H9 (cell line): ENCODE measurements around the gene PPFIA4. TPM values are rescaled to one million over a fixed set of nuclear protein-coding genes. Genes with fewer than 3 reads are reported as not detected.

Experiments
- DNase-seq: peaks from one replicate; pipeline ENCODE4 v3.0.0-alpha.2; 2017
- H2AFZ ChIP-seq: one replicate; pipeline ENCODE4 v1.6.1; 2013; ENCODE audit warnings: mild to moderate bottlenecking, low read length, control low read depth, moderate library complexity
- H2AK5ac ChIP-seq: 2 replicates; pipeline ENCODE4 v1.6.1; 2013; ENCODE audit warnings: low read length, control low read depth, mixed read lengths; ENCODE audit not compliant: insufficient read length
- H2BK120ac ChIP-seq: one replicate; pipeline ENCODE4 v1.6.1; 2013; ENCODE audit warnings: low read depth, mild to moderate bottlenecking, low read length, control low read depth, inconsistent platforms; ENCODE audit not compliant: poor library complexity, severe bottlenecking
- H2BK12ac ChIP-seq: 2 replicates; pipeline ENCODE4 v1.6.1; 2013; ENCODE audit warnings: low read length, control low read depth, mixed read lengths, low read depth; ENCODE audit not compliant: insufficient read length
- H2BK15ac ChIP-seq: 2 replicates; pipeline ENCODE4 v1.6.1; 2013; ENCODE audit warnings: low read depth, low read length, control low read depth
- H2BK20ac ChIP-seq: one replicate; pipeline ENCODE4 v1.6.1; 2013; ENCODE audit warnings: low read depth, mild to moderate bottlenecking, low read length, control low read depth, inconsistent platforms; ENCODE audit not compliant: poor library complexity, severe bottlenecking
- H2BK5ac ChIP-seq: 2 replicates; pipeline ENCODE4 v1.6.1; 2013; ENCODE audit warnings: low read length, control low read depth, mixed read lengths; ENCODE audit not compliant: insufficient read length
- H3K14ac ChIP-seq: 2 replicates; pipeline ENCODE4 v1.6.1; 2013; ENCODE audit warnings: low read length, control low read depth; ENCODE audit not compliant: insufficient read depth
- H3K18ac ChIP-seq: 2 replicates; pipeline ENCODE4 v1.6.1; 2013; ENCODE audit warnings: low read depth, mild to moderate bottlenecking, mixed read lengths, low read length, control low read depth; ENCODE audit not compliant: insufficient read length
- H3K23ac ChIP-seq: 2 replicates; pipeline ENCODE4 v1.6.1; 2013; ENCODE audit warnings: low read length, control low read depth, mixed read lengths, low read depth; ENCODE audit not compliant: insufficient read length
- H3K23me2 ChIP-seq: 2 replicates; pipeline ENCODE4 v1.6.1; 2013; ENCODE audit warnings: low read depth, mild to moderate bottlenecking, mixed read lengths, low read length, control low read depth; ENCODE audit not compliant: insufficient read length, poor library complexity, severe bottlenecking
- H3K27ac ChIP-seq: 2 replicates; pipeline ENCODE4 v1.5.1; 2013; ENCODE audit warnings: low read length, control low read depth, mixed read lengths, low read depth; ENCODE audit not compliant: insufficient read length
- H3K27me3 ChIP-seq: 2 replicates; pipeline ENCODE4 v1.6.1; 2013; ENCODE audit warnings: low read length, control low read depth, inconsistent platforms; ENCODE audit not compliant: insufficient read depth
- H3K4ac ChIP-seq: 2 replicates; pipeline ENCODE4 v1.6.1; 2013; ENCODE audit warnings: low read depth, mild to moderate bottlenecking, control low read depth, inconsistent platforms, low read length, moderate library complexity
- H3K4me1 ChIP-seq: 2 replicates; pipeline ENCODE4 v1.6.1; 2013; ENCODE audit warnings: low read length, control low read depth, inconsistent platforms; ENCODE audit not compliant: insufficient read depth
- H3K4me2 ChIP-seq: 2 replicates; pipeline ENCODE4 v1.6.1; 2013; ENCODE audit warnings: low read length, control low read depth, mixed read lengths; ENCODE audit not compliant: insufficient read length, insufficient read depth
- H3K56ac ChIP-seq: 2 replicates; pipeline ENCODE4 v1.6.1; 2013; ENCODE audit warnings: low read depth, mild to moderate bottlenecking, mixed read lengths, low read length, control low read depth; ENCODE audit not compliant: insufficient read length
- H3K79me1 ChIP-seq: 2 replicates; pipeline ENCODE4 v1.6.1; 2013; ENCODE audit warnings: low read depth, mild to moderate bottlenecking, moderate library complexity, low read length, control low read depth, inconsistent platforms; ENCODE audit not compliant: insufficient read depth, poor library complexity, severe bottlenecking
- H3K79me2 ChIP-seq: 2 replicates; pipeline ENCODE4 v1.6.1; 2013; ENCODE audit warnings: low read length, control low read depth, inconsistent platforms; ENCODE audit not compliant: insufficient read depth
- H3K9ac ChIP-seq: 2 replicates; pipeline ENCODE4 v1.6.1; 2013; ENCODE audit warnings: low read length, control low read depth, mixed read lengths; ENCODE audit not compliant: insufficient read length; ENCODE audit errors: extremely low read depth
- H3K9me3 ChIP-seq: one replicate; pipeline ENCODE4 v1.6.1; 2013; ENCODE audit warnings: low read depth, low read length, inconsistent platforms; ENCODE audit not compliant: control insufficient read depth
- H3T11ph ChIP-seq: one replicate; pipeline ENCODE4 v1.6.1; 2013; ENCODE audit warnings: mild to moderate bottlenecking, low read length, control low read depth, inconsistent platforms
- H4K20me1 ChIP-seq: one replicate; pipeline ENCODE4 v1.6.1; 2013; ENCODE audit not compliant: control insufficient read depth, insufficient read length, insufficient read depth
- H4K5ac ChIP-seq: 2 replicates; pipeline ENCODE4 v1.6.1; 2013; ENCODE audit warnings: low read depth, mild to moderate bottlenecking, mixed read lengths, low read length, control low read depth; ENCODE audit not compliant: insufficient read length
- H4K8ac ChIP-seq: replicated peaks from 2 replicates; pipeline ENCODE4 v1.6.1; 2013; ENCODE audit warnings: low read length, control low read depth, mixed read lengths, low read depth; ENCODE audit not compliant: insufficient read length
- H4K91ac ChIP-seq: 2 replicates; pipeline ENCODE4 v1.6.1; 2013; ENCODE audit warnings: low read depth, mild to moderate bottlenecking, moderate library complexity, mixed read lengths, low read length, control low read depth; ENCODE audit not compliant: insufficient read length
- H3K27ac Mint-ChIP-seq, 3 experiments: 2 replicates in 2 of 3; 3 replicates in 1 of 3; pipeline ENCODE4 v1.8.0; 2020 to 2021; ENCODE audit warnings: mixed read lengths in 3 of 3, mild to moderate bottlenecking in 1 of 3, moderate library complexity in 1 of 3
- H3K27me3 Mint-ChIP-seq: 2 replicates; pipeline ENCODE4 v1.8.0; 2021; ENCODE audit warnings: low read depth, mild to moderate bottlenecking, moderate library complexity, mixed read lengths
- H3K36me3 Mint-ChIP-seq, 3 experiments: 2 replicates in 2 of 3; 3 replicates in 1 of 3; pipeline ENCODE4 v1.8.0; 2020 to 2021; ENCODE audit warnings: low read depth in 3 of 3, mixed read lengths in 3 of 3; ENCODE audit not compliant: insufficient read depth in 1 of 3
- H3K4me1 Mint-ChIP-seq, 2 experiments: 2 replicates each; pipeline ENCODE4 v1.8.0; 2020; ENCODE audit warnings: mixed read lengths in 2 of 2
- H3K4me3 Mint-ChIP-seq, 2 experiments: 2 replicates in 1 of 2; 3 replicates in 1 of 2; pipeline ENCODE4 v1.8.0; 2020 to 2021; ENCODE audit warnings: mild to moderate bottlenecking in 2 of 2, mixed read lengths in 2 of 2, moderate library complexity in 1 of 2
- H3K9me3 Mint-ChIP-seq, 2 experiments: 2 replicates in 1 of 2; 3 replicates in 1 of 2; pipeline ENCODE4 v1.8.0; 2020; ENCODE audit warnings: mild to moderate bottlenecking in 2 of 2, mixed read lengths in 2 of 2, moderate library complexity in 1 of 2
- WGBS: extraction: QIAGEN DNeasy Blood & Tissue Kit; methylation state at CpG from one replicate; pipeline ENCODE4 v1.1.7; 2013; ENCODE audit warnings: missing lambda C conversion rate, low lambda C conversion rate, mixed read lengths; ENCODE audit not compliant: insufficient read length; ENCODE audit errors: extremely low coverage; 5-methylcytosine and 5-hydroxymethylcytosine counted together
- total RNA-seq: library from RNA; stranded (reverse); gene quantifications from 2 replicates; pipeline ENCODE4 v1.2.1, GENCODE V29; 2021
- TF ChIP-seq, protein P1 (sequence below): fragments of 200-600 bp; sonication (generic); conservative IDR thresholded peaks from 3 replicates; pipeline ENCODE4 v1.8.0; 2021; ENCODE audit warnings: antibody characterized with exemption, mild to moderate bottlenecking

Gene PPFIA4
- total RNA-seq, 1 experiment from 2014 or later, result 3.9 TPM

DNA sequence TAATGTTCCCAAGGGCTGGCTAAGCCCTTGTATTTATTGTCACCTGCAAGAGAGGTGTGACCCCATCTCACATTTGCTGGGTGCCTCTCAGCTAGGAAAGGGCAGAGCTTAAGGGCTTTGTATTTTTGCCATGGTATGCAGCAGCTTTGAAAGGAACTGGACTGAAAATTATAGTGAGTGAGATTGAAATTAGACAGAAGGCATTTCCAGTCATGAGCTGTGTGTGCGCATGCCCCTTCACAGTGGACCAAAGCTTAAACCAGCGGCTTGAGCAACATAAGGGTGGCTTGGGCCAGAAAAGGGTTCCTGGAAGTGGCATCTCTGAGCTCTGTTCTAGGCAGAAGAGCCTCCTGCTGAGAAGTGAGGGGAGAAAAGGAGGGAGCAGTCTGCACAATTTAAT is 39.7 kb downstream of the PPFIA4 start:
- Histone ChIP-seq H3K4me2 (no peak overlapping the region), H3K4ac (no peak overlapping the region), H3K23me2 (no peaks in the 10 kb centered on the region), H4K20me1 (no peaks in the 10 kb centered on the region), H3K56ac (no peak overlapping the region), H3T11ph (no peak overlapping the region), H2BK5ac (no peak overlapping the region), H3K23ac (no peak overlapping the region), H3K9ac (no peak overlapping the region), H3K14ac (no peak overlapping the region), H2BK120ac (no peak overlapping the region), H2BK12ac (no peak overlapping the region), H3K79me1 (no peaks in the 10 kb centered on the region), H3K27ac (no peak overlapping the region), H3K18ac (no peak overlapping the region), H3K27me3 (no peaks in the 10 kb centered on the region), H3K79me2 (no peaks in the 10 kb centered on the region), H2AK5ac (no peak overlapping the region), H4K8ac (no peak overlapping the region), H2BK15ac (no peak overlapping the region), H2BK20ac (no peak overlapping the region), H3K4me1 (no peaks in the 10 kb centered on the region), H4K91ac (no peak overlapping the region), H4K5ac (no peak overlapping the region), H2AFZ (no peak overlapping the region), H3K9me3 (no peaks in the 10 kb centered on the region)
- WGBS, result no CpG with 5 or more reads among the region's 2 CpGs
- peaks cover 1 to 18% (median 17%) of the 10 kb centered on the region in 3 experiments for H3K36me3 Mint-ChIP-seq
- H3K9me3 Mint-ChIP-seq, result peaks cover under 1 to 1% of the 10 kb centered on the region in 2 experiments; a peak in 2 of 5 replicates
- peak overlapping the region in 1 of 3 experiments; percentile 16; a peak in 1 of 7 replicates for H3K27ac Mint-ChIP-seq
- H3K27me3 Mint-ChIP-seq, result no peaks in the 10 kb centered on the region
- H3K4me3 Mint-ChIP-seq, result no peak overlapping the region
- DNase-seq, result no peak
- peaks cover 0 to 2% of the 10 kb centered on the region in 2 experiments; a peak in 1 of 4 replicates for H3K4me1 Mint-ChIP-seq
- TF ChIP-seq, protein P1, sequence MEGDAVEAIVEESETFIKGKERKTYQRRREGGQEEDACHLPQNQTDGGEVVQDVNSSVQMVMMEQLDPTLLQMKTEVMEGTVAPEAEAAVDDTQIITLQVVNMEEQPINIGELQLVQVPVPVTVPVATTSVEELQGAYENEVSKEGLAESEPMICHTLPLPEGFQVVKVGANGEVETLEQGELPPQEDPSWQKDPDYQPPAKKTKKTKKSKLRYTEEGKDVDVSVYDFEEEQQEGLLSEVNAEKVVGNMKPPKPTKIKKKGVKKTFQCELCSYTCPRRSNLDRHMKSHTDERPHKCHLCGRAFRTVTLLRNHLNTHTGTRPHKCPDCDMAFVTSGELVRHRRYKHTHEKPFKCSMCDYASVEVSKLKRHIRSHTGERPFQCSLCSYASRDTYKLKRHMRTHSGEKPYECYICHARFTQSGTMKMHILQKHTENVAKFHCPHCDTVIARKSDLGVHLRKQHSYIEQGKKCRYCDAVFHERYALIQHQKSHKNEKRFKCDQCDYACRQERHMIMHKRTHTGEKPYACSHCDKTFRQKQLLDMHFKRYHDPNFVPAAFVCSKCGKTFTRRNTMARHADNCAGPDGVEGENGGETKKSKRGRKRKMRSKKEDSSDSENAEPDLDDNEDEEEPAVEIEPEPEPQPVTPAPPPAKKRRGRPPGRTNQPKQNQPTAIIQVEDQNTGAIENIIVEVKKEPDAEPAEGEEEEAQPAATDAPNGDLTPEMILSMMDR, result no peak
